Endothelial cell (in vitro differentiated cells): Measurements from ENCODE around the gene DNPH1. TPM values are rescaled to one million over a fixed set of nuclear protein-coding genes. Genes with fewer than 3 reads are reported as not detected.

ENCODE experiments used
- DNase-seq: peaks from one replicate; pipeline ENCODE4 v3.0.0; 2021; ENCODE audit warnings: low spot score
- H3K27ac Mint-ChIP-seq: one replicate; pipeline ENCODE4 v1.8.0; 2021; ENCODE audit warnings: mixed read lengths, inconsistent platforms; ENCODE audit not compliant: unreplicated experiment
- H3K27me3 Mint-ChIP-seq: one replicate; pipeline ENCODE4 v1.8.0; 2021; ENCODE audit warnings: mild to moderate bottlenecking, moderate library complexity, mixed read lengths, inconsistent platforms; ENCODE audit not compliant: unreplicated experiment
- H3K36me3 Mint-ChIP-seq: one replicate; pipeline ENCODE4 v1.8.0; 2021; ENCODE audit warnings: mild to moderate bottlenecking, low read depth, mixed read lengths, inconsistent platforms; ENCODE audit not compliant: unreplicated experiment
- H3K4me1 Mint-ChIP-seq: one replicate; pipeline ENCODE4 v1.8.0; 2021; ENCODE audit warnings: mild to moderate bottlenecking, mixed read lengths, inconsistent platforms; ENCODE audit not compliant: unreplicated experiment
- H3K4me3 Mint-ChIP-seq: one replicate; pipeline ENCODE4 v1.8.0; 2021; ENCODE audit warnings: mild to moderate bottlenecking, mixed read lengths, inconsistent platforms; ENCODE audit not compliant: unreplicated experiment
- H3K9me3 Mint-ChIP-seq: one replicate; pipeline ENCODE4 v1.8.0; 2021; ENCODE audit warnings: mixed read lengths, inconsistent platforms; ENCODE audit not compliant: unreplicated experiment
- total RNA-seq: library from RNA; stranded (reverse); fragmentation: NEBNext Ultra II Directional; extraction: Animal tissue kit (Norgen Biotek cat#: 25700); gene quantifications from one replicate; pipeline ENCODE4 v1.2.1, GENCODE V29; 2021; ENCODE audit not compliant: unreplicated experiment
- TF ChIP-seq, protein P1 (sequence below): fragments of 200-600 bp; sonication (generic); IDR thresholded peaks from one replicate; pipeline ENCODE4 v1.5.0; 2021; ENCODE audit warnings: antibody characterized with exemption; ENCODE audit not compliant: unreplicated experiment

Gene DNPH1
- total RNA-seq, 1 donor from 2014 or later = 4.5 TPM

DNA sequence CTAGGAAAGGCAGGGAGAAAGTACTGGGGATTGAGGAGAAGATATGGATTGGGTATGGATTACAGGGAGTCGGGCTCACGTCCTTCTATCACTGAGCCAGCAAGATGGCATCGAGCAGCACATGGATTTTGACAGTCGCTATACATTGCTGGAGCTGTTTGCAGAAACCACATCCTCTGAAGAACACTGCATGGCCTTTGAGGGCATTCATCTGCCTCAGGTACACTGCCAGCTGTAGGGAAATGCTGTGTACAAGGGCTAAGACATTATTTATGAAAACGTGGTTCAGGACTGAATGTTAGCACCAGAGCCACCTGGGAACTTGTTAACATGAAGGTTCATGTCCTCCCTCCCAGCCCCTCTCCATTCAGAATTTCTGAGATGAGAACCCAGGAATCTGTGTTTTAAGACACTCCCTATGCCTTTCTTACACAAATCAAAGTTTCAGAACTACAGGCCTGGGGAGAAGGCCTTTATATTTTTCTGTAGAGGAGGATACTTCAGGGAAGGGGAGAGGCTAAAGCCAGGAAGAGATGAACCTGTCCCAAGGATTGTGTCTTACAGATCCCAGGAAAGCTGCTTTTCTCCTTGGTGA is 43.8 kb downstream of the DNPH1 start:
- no peak for DNase-seq
- Mint-ChIP-seq H3K4me1 (peaks cover 29% of the 10 kb centered on the region), H3K27ac (no peak overlapping the region), H3K4me3 (peak overlapping the region; percentile 4), H3K36me3 (peaks cover 33% of the 10 kb centered on the region), H3K9me3 (no peaks in the 10 kb centered on the region), H3K27me3 (peaks cover 9% of the 10 kb centered on the region)
- TF ChIP-seq, protein P1, sequence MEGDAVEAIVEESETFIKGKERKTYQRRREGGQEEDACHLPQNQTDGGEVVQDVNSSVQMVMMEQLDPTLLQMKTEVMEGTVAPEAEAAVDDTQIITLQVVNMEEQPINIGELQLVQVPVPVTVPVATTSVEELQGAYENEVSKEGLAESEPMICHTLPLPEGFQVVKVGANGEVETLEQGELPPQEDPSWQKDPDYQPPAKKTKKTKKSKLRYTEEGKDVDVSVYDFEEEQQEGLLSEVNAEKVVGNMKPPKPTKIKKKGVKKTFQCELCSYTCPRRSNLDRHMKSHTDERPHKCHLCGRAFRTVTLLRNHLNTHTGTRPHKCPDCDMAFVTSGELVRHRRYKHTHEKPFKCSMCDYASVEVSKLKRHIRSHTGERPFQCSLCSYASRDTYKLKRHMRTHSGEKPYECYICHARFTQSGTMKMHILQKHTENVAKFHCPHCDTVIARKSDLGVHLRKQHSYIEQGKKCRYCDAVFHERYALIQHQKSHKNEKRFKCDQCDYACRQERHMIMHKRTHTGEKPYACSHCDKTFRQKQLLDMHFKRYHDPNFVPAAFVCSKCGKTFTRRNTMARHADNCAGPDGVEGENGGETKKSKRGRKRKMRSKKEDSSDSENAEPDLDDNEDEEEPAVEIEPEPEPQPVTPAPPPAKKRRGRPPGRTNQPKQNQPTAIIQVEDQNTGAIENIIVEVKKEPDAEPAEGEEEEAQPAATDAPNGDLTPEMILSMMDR = no peak

DNA sequence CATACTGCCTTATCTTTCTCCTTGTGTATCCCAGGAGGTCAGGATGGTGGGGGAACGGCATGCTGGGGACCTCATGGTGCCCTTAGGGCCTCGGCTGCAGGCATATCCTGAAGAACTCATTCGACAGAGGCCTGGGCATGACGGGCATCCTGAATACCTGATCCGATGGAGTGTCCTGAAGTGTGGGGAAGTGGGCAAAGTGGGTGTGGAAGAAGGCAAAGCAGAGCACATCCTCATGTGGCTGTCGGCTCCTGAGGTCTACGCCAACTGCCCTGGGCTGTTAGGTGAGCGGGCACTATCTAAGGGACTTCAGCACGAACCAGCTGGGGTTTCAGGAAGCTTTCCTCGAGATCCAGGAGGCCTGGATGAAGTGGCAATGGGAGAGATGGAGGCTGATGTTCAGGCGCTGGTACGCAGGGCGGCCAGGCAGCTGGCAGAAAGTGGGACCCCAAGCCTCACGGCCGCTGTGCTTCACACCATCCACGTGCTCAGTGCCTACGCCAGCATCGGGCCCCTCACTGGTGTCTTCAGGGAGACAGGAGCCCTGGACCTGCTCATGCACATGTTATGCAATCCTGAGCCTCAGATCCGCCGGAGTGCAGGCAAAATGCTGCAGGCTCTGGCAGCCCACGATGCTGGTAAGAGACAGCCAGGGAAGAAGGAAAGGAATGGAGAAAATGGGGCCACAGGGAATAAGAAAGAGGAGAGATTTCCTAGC is 44.9 kb downstream of the DNPH1 start:
- peaks cover 29% of the 10 kb centered on the region for H3K4me1 Mint-ChIP-seq
- TF ChIP-seq, protein P1 = no peak
- H3K4me3 Mint-ChIP-seq = peak overlapping the region; percentile 76
- no peak for DNase-seq
- H3K36me3 Mint-ChIP-seq = peaks cover 33% of the 10 kb centered on the region
- H3K27me3 Mint-ChIP-seq = peaks cover 9% of the 10 kb centered on the region
- H3K9me3 Mint-ChIP-seq = no peaks in the 10 kb centered on the region
- H3K27ac Mint-ChIP-seq = no peak overlapping the region

DNA sequence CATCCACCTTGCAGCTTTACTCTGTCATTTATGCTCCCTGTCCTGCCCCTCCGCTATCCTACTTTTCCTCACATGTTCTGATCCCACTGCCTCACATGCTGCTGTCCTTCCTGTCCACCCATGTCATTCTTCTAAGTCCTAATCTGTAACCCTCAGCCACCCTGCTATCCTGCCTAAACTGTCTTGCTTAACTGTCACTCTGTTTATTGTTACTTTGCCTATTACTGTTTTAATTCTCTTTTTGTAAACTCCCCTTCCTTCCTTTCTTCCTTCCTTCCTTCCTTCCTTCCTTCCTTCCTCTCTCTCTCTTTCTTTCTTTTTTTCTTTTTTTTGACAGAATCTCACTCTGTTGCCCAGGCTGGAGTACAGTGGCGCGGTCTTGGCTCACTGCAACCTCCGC is 45.8 kb downstream of the DNPH1 start:
- Mint-ChIP-seq H3K27me3 (peaks cover 9% of the 10 kb centered on the region), H3K27ac (no peak overlapping the region), H3K4me1 (peaks cover 29% of the 10 kb centered on the region), H3K4me3 (peak overlapping the region; percentile 94), H3K9me3 (no peaks in the 10 kb centered on the region), H3K36me3 (peaks cover 33% of the 10 kb centered on the region)
- no peak for DNase-seq
- TF ChIP-seq, protein P1 = no peak

DNA sequence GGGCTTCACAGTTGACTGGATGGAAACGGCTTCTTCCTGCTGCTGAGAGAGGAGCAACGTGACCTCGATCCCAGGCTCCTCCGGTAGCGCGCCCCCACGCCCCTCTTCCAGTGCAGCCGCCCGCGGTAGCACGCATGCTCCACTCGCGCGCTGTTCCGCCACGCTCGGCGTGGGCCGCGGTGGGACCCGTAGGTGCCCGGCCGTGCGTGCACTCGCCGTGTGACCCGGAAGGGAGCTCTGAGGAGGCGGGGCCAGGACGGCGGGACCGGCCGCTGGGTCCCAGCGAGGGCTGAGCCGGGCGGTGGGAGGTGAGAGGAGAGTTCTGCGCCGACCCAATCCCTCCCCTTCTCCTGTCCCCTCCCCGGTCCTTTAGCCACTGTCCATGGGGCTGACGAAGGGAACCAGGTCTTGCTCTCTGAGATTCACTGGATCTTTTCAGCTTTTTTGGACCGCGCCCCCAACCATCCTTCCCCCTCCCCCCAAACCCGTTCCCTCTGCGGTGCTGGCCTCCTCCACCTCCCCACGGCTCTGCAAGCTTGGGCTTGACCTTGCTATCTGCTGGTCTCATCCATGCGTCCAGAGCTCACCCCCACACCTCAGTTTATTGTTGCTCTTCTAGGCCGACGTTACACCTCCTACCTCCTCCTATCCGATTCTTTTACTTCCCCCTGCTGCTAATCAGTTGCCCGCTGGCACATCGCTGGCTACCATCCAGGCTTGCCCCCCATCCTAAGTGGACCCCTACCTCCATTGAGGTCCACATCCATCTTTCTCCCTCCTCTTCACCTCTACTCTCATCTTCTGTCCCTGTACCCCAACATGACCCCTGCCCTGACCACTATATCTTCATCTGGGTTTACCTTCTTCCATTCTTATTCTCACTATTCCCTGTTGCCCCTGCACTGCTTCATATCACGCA is 47.1 kb downstream of the DNPH1 start, which contains the start of gene CUL9:
Gene CUL9, plus strand, starts transcription at position 255 of the 919 bp plus-strand sequence. CDS start 2,115 bp downstream, outside the sequence.
- H3K9me3 Mint-ChIP-seq = no peaks in the 10 kb centered on the region
- H3K27me3 Mint-ChIP-seq = peaks cover 9% of the 10 kb centered on the region
- H3K4me3 Mint-ChIP-seq = peak within 1 kb of the TSS; percentile 94
- peak; percentile 65 for DNase-seq
- H3K27ac Mint-ChIP-seq = peak within 1 kb of the TSS; percentile 85
- peaks cover 29% of the 10 kb centered on the region for H3K4me1 Mint-ChIP-seq
- peaks cover 39% of the 10 kb centered on the region for H3K36me3 Mint-ChIP-seq
- TF ChIP-seq, protein P1 = no peak
